ENCODE measurements around the gene PHACTR2.

The PHACTR2 gene

DNA sequence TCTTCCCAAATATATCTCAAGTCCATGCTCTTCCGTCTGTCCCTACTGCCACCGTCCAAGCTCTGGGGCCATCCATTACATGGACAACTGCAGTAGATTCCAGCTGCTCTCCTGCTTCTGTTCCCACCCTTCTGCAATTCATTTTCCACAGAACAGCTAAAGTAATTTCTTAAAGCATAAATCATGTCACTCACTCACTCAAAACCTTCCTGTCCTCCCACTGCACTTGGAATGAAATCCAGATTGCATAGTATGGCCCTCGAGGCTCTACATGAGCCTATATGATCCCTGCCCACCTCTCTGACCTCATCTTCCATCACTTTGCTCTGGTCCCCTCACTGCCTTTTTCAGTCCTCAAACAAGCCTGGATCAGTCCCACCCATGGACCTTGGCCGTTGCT lies 10.9 kb downstream of the PHACTR2 start:
- TF ChIP-seq, protein P1, sequence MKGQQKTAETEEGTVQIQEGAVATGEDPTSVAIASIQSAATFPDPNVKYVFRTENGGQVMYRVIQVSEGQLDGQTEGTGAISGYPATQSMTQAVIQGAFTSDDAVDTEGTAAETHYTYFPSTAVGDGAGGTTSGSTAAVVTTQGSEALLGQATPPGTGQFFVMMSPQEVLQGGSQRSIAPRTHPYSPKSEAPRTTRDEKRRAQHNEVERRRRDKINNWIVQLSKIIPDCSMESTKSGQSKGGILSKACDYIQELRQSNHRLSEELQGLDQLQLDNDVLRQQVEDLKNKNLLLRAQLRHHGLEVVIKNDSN (IDR thresholded peaks at IDR 0.05) = no peak
- TF ChIP-seq CEBPB (IDR thresholded peaks at IDR 0.05) (no peak), RAD21 (IDR thresholded peaks at IDR 0.05; ENCODE audit: low read depth) (no peak), CREB1 (IDR thresholded peaks at IDR 0.05; ENCODE audit: low read depth) (no peak), ZBTB7A (IDR thresholded peaks at IDR 0.05; ENCODE audit: low read depth) (no peak), TEAD4 (IDR thresholded peaks at IDR 0.05) (no peak), TCF12 (IDR thresholded peaks at IDR 0.05; ENCODE audit: low read depth) (no peak), NFIC (IDR thresholded peaks at IDR 0.05) (no peak), TAF1 (IDR thresholded peaks at IDR 0.05; ENCODE audit: low read depth) (no peak), EGR1 (IDR thresholded peaks at IDR 0.05) (no peak), YY1 (IDR thresholded peaks at IDR 0.05; ENCODE audit: low read depth) (no peak), EP300 (IDR thresholded peaks at IDR 0.05; ENCODE audit: borderline replicate concordance) (no peak), FOXM1 (IDR thresholded peaks at IDR 0.05; ENCODE audit: borderline replicate concordance, low read depth) (no peak)
- TF ChIP-seq, protein P2, sequence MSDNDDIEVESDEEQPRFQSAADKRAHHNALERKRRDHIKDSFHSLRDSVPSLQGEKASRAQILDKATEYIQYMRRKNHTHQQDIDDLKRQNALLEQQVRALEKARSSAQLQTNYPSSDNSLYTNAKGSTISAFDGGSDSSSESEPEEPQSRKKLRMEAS (IDR thresholded peaks at IDR 0.05) = no peak
- TF ChIP-seq, protein P3, sequence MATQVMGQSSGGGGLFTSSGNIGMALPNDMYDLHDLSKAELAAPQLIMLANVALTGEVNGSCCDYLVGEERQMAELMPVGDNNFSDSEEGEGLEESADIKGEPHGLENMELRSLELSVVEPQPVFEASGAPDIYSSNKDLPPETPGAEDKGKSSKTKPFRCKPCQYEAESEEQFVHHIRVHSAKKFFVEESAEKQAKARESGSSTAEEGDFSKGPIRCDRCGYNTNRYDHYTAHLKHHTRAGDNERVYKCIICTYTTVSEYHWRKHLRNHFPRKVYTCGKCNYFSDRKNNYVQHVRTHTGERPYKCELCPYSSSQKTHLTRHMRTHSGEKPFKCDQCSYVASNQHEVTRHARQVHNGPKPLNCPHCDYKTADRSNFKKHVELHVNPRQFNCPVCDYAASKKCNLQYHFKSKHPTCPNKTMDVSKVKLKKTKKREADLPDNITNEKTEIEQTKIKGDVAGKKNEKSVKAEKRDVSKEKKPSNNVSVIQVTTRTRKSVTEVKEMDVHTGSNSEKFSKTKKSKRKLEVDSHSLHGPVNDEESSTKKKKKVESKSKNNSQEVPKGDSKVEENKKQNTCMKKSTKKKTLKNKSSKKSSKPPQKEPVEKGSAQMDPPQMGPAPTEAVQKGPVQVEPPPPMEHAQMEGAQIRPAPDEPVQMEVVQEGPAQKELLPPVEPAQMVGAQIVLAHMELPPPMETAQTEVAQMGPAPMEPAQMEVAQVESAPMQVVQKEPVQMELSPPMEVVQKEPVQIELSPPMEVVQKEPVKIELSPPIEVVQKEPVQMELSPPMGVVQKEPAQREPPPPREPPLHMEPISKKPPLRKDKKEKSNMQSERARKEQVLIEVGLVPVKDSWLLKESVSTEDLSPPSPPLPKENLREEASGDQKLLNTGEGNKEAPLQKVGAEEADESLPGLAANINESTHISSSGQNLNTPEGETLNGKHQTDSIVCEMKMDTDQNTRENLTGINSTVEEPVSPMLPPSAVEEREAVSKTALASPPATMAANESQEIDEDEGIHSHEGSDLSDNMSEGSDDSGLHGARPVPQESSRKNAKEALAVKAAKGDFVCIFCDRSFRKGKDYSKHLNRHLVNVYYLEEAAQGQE (IDR thresholded peaks at IDR 0.05; ENCODE audit: low read depth) = no peak

DNA sequence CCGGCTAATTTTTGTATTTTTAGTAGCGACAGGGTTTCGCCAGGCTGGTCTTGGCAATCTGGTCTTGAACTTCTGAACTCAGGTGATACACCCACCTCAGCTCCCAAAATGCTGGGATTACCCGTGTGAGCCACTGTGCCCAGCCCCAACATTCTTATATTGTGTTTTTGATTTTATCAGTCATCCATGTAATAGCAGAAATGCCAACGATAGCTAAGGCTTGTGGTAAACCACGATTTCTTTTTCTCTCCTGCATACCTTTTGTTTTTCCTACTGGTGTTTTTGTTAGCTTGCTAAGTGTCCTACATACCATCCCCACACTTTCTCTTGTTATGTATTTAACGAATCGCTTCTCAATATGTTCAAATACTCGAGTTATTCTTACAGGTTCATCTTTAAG lies 12.1 kb downstream of the PHACTR2 start:
- TF ChIP-seq EP300 (IDR thresholded peaks at IDR 0.05; ENCODE audit: borderline replicate concordance) (peak; percentile 78; the same call in 1 of the 2 replicates), TEAD4 (IDR thresholded peaks at IDR 0.05) (peak; percentile 65), TCF12 (IDR thresholded peaks at IDR 0.05; ENCODE audit: low read depth) (peak; percentile 35; the same call in 1 of the 2 replicates)
- TF ChIP-seq, protein P2 (IDR thresholded peaks at IDR 0.05) = no peak

DNA sequence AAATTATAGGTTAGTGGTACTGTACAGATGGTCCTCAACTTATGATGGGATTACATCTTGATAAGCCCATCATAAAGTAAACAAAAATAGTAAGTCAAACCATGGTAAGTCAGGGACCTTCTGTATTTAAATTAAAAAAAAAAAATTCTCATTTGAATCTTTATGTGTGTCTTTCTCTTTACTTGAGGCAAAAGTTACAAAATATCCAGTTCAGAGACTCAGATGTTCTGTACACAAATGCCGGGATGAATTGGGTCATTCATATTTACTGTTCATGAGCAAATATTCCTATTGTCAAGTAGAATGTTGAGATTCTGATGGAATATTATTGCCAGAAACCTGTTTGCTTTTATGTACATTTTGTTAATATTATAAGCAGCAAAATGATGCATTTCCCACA lies 13.4 kb downstream of the PHACTR2 start:
- no peak for TF ChIP-seq EP300 (IDR thresholded peaks at IDR 0.05; ENCODE audit: borderline replicate concordance)
- TF ChIP-seq EGR1 (IDR thresholded peaks at IDR 0.05) = no peak
- no peak for TF ChIP-seq YY1 (IDR thresholded peaks at IDR 0.05; ENCODE audit: low read depth)
- TF ChIP-seq NFIC (IDR thresholded peaks at IDR 0.05) = no peak
- TF ChIP-seq RAD21 (IDR thresholded peaks at IDR 0.05; ENCODE audit: low read depth) = no peak
- TF ChIP-seq, protein P3 (IDR thresholded peaks at IDR 0.05; ENCODE audit: low read depth) = no peak
- TF ChIP-seq FOXM1 (IDR thresholded peaks at IDR 0.05; ENCODE audit: borderline replicate concordance, low read depth) = no peak
- TF ChIP-seq, protein P2 (IDR thresholded peaks at IDR 0.05) = no peak
- TF ChIP-seq ZBTB7A (IDR thresholded peaks at IDR 0.05; ENCODE audit: low read depth) = no peak
- no peak for TF ChIP-seq TCF12 (IDR thresholded peaks at IDR 0.05; ENCODE audit: low read depth)
- TF ChIP-seq TEAD4 (IDR thresholded peaks at IDR 0.05) = no peak
- TF ChIP-seq, protein P1 (IDR thresholded peaks at IDR 0.05) = no peak
- no peak for TF ChIP-seq CREB1 (IDR thresholded peaks at IDR 0.05; ENCODE audit: low read depth)
- no peak for TF ChIP-seq TAF1 (IDR thresholded peaks at IDR 0.05; ENCODE audit: low read depth)
- no peak for TF ChIP-seq CEBPB (IDR thresholded peaks at IDR 0.05)

DNA sequence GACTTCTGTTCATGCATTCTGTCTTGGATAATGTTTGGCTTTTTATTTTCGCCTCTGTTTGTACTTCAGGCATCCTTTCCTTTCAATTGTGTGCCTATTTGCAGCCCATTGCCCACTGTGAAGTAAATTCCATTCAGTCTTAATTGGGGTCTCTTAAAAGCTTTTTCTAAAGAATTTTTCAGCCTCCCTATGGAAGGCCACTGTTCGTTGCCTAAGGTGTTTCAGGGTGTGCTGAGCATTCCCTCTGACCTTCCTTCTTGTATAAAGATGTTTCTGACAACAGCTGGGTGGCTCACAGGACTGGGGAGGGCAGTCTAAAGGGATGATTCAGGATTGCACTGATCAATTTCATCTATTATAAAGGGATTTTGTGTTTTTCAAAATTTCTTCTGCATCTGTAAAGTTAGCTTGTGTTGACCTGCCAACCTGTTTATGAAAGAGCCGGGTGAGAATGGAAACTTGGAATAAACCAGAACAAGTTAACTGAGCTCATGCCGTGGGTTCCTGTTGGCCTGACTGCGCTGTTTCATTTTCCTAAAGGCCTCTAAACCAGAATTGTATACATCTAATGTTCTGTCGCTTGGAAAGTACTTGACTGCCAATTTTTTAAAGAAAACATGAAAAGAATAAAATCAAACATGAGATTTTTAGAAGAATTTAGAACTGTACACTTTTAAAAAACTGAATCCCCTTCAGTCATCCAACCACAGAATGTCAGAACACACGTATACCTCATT lies 14.3 kb downstream of the PHACTR2 start:
- no peak for TF ChIP-seq EP300 (IDR thresholded peaks at IDR 0.05; ENCODE audit: borderline replicate concordance)
- no peak for TF ChIP-seq FOXM1 (IDR thresholded peaks at IDR 0.05; ENCODE audit: borderline replicate concordance, low read depth)
- TF ChIP-seq TEAD4 (IDR thresholded peaks at IDR 0.05) = no peak
- TF ChIP-seq CREB1 (IDR thresholded peaks at IDR 0.05; ENCODE audit: low read depth) = no peak
- no peak for TF ChIP-seq RAD21 (IDR thresholded peaks at IDR 0.05; ENCODE audit: low read depth)
- TF ChIP-seq, protein P1 (IDR thresholded peaks at IDR 0.05) = no peak
- no peak for TF ChIP-seq EGR1 (IDR thresholded peaks at IDR 0.05)
- TF ChIP-seq, protein P2 (IDR thresholded peaks at IDR 0.05) = no peak

DNA sequence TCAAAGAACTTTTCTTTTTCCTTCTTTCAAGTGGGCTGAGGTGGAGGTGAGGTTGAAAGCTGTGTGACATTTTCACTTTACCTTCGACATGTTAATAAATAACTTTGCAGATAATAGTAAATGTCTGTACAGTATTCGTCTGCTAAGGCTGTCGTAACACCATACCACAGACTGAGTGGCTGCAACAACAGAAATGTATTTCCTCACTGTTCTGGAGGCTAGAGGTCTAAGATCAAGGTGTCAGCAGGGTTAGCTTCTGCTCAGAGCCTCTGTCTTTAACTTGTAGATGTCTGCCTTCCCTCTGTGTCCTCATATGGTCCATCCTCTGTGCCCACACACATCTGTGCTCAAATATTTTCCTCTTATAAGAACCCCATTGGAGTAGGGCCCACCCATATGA lies 14.9 kb downstream of the PHACTR2 start:
- TF ChIP-seq TEAD4 (IDR thresholded peaks at IDR 0.05) (no peak), NFIC (IDR thresholded peaks at IDR 0.05) (no peak), TCF12 (IDR thresholded peaks at IDR 0.05; ENCODE audit: low read depth) (no peak), TAF1 (IDR thresholded peaks at IDR 0.05; ENCODE audit: low read depth) (no peak), ZBTB7A (IDR thresholded peaks at IDR 0.05; ENCODE audit: low read depth) (no peak), CREB1 (IDR thresholded peaks at IDR 0.05; ENCODE audit: low read depth) (no peak), EGR1 (IDR thresholded peaks at IDR 0.05) (no peak), YY1 (IDR thresholded peaks at IDR 0.05; ENCODE audit: low read depth) (no peak), CEBPB (IDR thresholded peaks at IDR 0.05) (no peak), FOXM1 (IDR thresholded peaks at IDR 0.05; ENCODE audit: borderline replicate concordance, low read depth) (no peak), RAD21 (IDR thresholded peaks at IDR 0.05; ENCODE audit: low read depth) (no peak)
- TF ChIP-seq, protein P3 (IDR thresholded peaks at IDR 0.05; ENCODE audit: low read depth) = no peak

Measured in Ishikawa (cell line).